Middle frontal gyrus (tissue), 1 donor: ENCODE data around the gene SUSD4.

Experiments used
- DNase-seq: peaks from one replicate; pipeline ENCODE4 v3.0.0-alpha.2; 2015; ENCODE audit warnings: low spot score; ENCODE audit errors: extremely low spot score

SUSD4 gene

GRCh38 chr1:223233019-223233409 lies 131.0 kb downstream of the SUSD4 start:
- DNase-seq: no peak

- no peak for DNase-seq
These were observed 132.4 kb downstream of the SUSD4 start for GRCh38 chr1:223231581-223231980.

- no peak for DNase-seq
These were observed 132.9 kb downstream of the SUSD4 start for GRCh38 chr1:223231011-223231572.

- DNase-seq: no peak
These were observed 133.7 kb downstream of the SUSD4 start for GRCh38 chr1:223230161-223230881.

GRCh38 chr1:223229756-223230155 lies 134.2 kb downstream of the SUSD4 start:
- no peak for DNase-seq

- no peak for DNase-seq
These were observed 134.9 kb downstream of the SUSD4 start for GRCh38 chr1:223228931-223229528.

GRCh38 chr1:223228201-223228600 lies 135.8 kb downstream of the SUSD4 start:
- DNase-seq: no peak

GRCh38 chr1:223227486-223228196 lies 136.3 kb downstream of the SUSD4 start:
- DNase-seq: no peak

GRCh38 chr1:223227031-223227430 lies 136.9 kb downstream of the SUSD4 start:
- no peak for DNase-seq

- DNase-seq: no peak
These were observed 137.7 kb downstream of the SUSD4 start for GRCh38 chr1:223226271-223226670.

- DNase-seq: no peak
These were observed 138.5 kb downstream of the SUSD4 start for GRCh38 chr1:223225481-223225880.

GRCh38 chr1:223225061-223225460 lies 138.9 kb downstream of the SUSD4 start:
- no peak for DNase-seq

- DNase-seq: no peak
These were observed 139.5 kb downstream of the SUSD4 start for GRCh38 chr1:223224465-223224864.

GRCh38 chr1:223223091-223223995 lies 140.6 kb downstream of the SUSD4 start:
- no peak for DNase-seq

GRCh38 chr1:223222377-223222776 lies 141.6 kb downstream of the SUSD4 start:
- DNase-seq: no peak

- DNase-seq: no peak
These were observed 142.3 kb downstream of the SUSD4 start for GRCh38 chr1:223221686-223222085.

- no peak for DNase-seq
These were observed 143.9 kb downstream of the SUSD4 start for GRCh38 chr1:223219846-223220610.

GRCh38 chr1:223219318-223219635 lies 144.7 kb downstream of the SUSD4 start:
- DNase-seq: no peak

- DNase-seq: no peak
These were observed 146.2 kb downstream of the SUSD4 start for GRCh38 chr1:223217781-223218180.

- no peak for DNase-seq
These were observed 147.3 kb downstream of the SUSD4 start for GRCh38 chr1:223216531-223217205.
